SJSA1 (cell line): ENCODE measurements around the gene NCOA4. TPM values are rescaled to one million over a fixed set of nuclear protein-coding genes. Genes with fewer than 3 reads are reported as not detected.
A peak's percentile ranks its signal among the peaks of the same experiment; 100 is the strongest.
"Not testable (repeated sequence)": the region's sequence is repeated elsewhere in the genome, so short reads cannot be mapped to it uniquely, and the experiment has no call there.

Experiments
- DNase-seq, 2 experiments: peaks; one replicate each; pipeline ENCODE4 v3.0.0-alpha.2; 2015 to 2020; ENCODE audit warnings: low spot score in 2 of 2, low read depth in 1 of 2
- H3K27ac ChIP-seq: fragments of 250-450 bp; sonication (Bioruptor Pico); 2 replicates; pipeline ENCODE4 v1.5.1; 2020; ENCODE audit warnings: mild to moderate bottlenecking, moderate library complexity
- H3K27me3 ChIP-seq: fragments of 250-450 bp; sonication (Bioruptor Pico); replicated peaks from 2 replicates; pipeline ENCODE4 v1.5.1; 2020; ENCODE audit warnings: mild to moderate bottlenecking, moderate library complexity
- H3K36me3 ChIP-seq: fragments of 250-450 bp; sonication (Bioruptor Pico); 2 replicates; pipeline ENCODE4 v1.5.1; 2020; ENCODE audit warnings: mild to moderate bottlenecking
- H3K4me1 ChIP-seq: fragments of 250-450 bp; sonication (Bioruptor Pico); replicated peaks from 2 replicates; pipeline ENCODE4 v1.6.1; 2021; ENCODE audit warnings: mild to moderate bottlenecking
- H3K4me3 ChIP-seq: fragments of 250-450 bp; sonication (Bioruptor Pico); 2 replicates; pipeline ENCODE4 v1.5.1; 2020; ENCODE audit warnings: mild to moderate bottlenecking
- H3K9me3 ChIP-seq: fragments of 250-450 bp; sonication (Bioruptor Pico); replicated peaks from 2 replicates; pipeline ENCODE4 v1.5.1; 2020; ENCODE audit warnings: mild to moderate bottlenecking
- total RNA-seq: library from RNA; depleted of rRNA; stranded (reverse); fragments of >200 nt; shearing (Covaris generic); gene quantifications from 2 replicates; pipeline ENCODE4 v1.2.3, GENCODE V29; 2014

NCOA4 gene
- total RNA-seq, 1 experiment from 2014 or later: 245 TPM

- H3K27me3 ChIP-seq, H3K27ac ChIP-seq, H3K4me3 ChIP-seq, H3K9me3 ChIP-seq, DNase-seq: not testable (repeated sequence)
- Histone ChIP-seq H3K36me3 (peaks cover 92% of the 10 kb centered on the region), H3K4me1 (peaks cover 15% of the 10 kb centered on the region)
Observed at GRCh38 chr10:46002189-46002687, 28.2 kb downstream of the NCOA4 start.

- no peak for DNase-seq
- no peak overlapping the region for H3K27ac ChIP-seq
- no peaks in the 10 kb centered on the region for H3K27me3 ChIP-seq
- no peaks in the 10 kb centered on the region for H3K9me3 ChIP-seq
- no peak overlapping the region for H3K4me3 ChIP-seq
- H3K36me3 ChIP-seq: peaks cover 85% of the 10 kb centered on the region
- peaks cover 7% of the 10 kb centered on the region for H3K4me1 ChIP-seq
Observed at GRCh38 chr10:46001187-46001756, 29.2 kb downstream of the NCOA4 start.

GRCh38 chr10:46000538-46000937, 29.9 kb downstream of the NCOA4 start:
- H3K4me1 ChIP-seq: no peaks in the 10 kb centered on the region; the same call in none of the 2 replicates
- no peak for DNase-seq
- no peaks in the 10 kb centered on the region for H3K27me3 ChIP-seq
- H3K4me3 ChIP-seq: no peak overlapping the region
- H3K9me3 ChIP-seq: no peaks in the 10 kb centered on the region
- H3K27ac ChIP-seq: no peak overlapping the region
- peaks cover 78% of the 10 kb centered on the region for H3K36me3 ChIP-seq

- not testable (repeated sequence) for H3K27me3 ChIP-seq, H3K9me3 ChIP-seq, H3K27ac ChIP-seq, H3K4me1 ChIP-seq, DNase-seq, H3K4me3 ChIP-seq
- H3K36me3 ChIP-seq: peaks cover 72% of the 10 kb centered on the region
Observed at GRCh38 chr10:45999955-46000354, 30.5 kb downstream of the NCOA4 start.

GRCh38 chr10:45997994-45998763, 32.2 kb downstream of the NCOA4 start:
- no peaks in the 10 kb centered on the region for H3K9me3 ChIP-seq

GRCh38 chr10:45997557-45997956, 32.9 kb downstream of the NCOA4 start:
- no peak for DNase-seq
- Histone ChIP-seq H3K4me1 (no peaks in the 10 kb centered on the region), H3K9me3 (no peaks in the 10 kb centered on the region), H3K4me3 (no peak overlapping the region), H3K27me3 (no peaks in the 10 kb centered on the region), H3K27ac (no peak overlapping the region), H3K36me3 (peaks cover 49% of the 10 kb centered on the region)

More at GRCh38 chr10:45997994-45998763, 32.2 kb downstream of the NCOA4 start:
- Histone ChIP-seq H3K36me3 (peaks cover 54% of the 10 kb centered on the region), H3K27ac (no peak overlapping the region), H3K4me3 (no peak overlapping the region), H3K27me3 (no peaks in the 10 kb centered on the region), H3K4me1 (no peaks in the 10 kb centered on the region)
- no peak for DNase-seq

GRCh38 chr10:45985590-45985989, 44.8 kb downstream of the NCOA4 start:
- H3K4me3 ChIP-seq, H3K27ac ChIP-seq, H3K36me3 ChIP-seq, DNase-seq, H3K4me1 ChIP-seq, H3K27me3 ChIP-seq, H3K9me3 ChIP-seq: not testable (repeated sequence)

- H3K9me3 ChIP-seq, DNase-seq, H3K4me1 ChIP-seq, H3K36me3 ChIP-seq, H3K4me3 ChIP-seq, H3K27ac ChIP-seq, H3K27me3 ChIP-seq: not testable (repeated sequence)
Observed at GRCh38 chr10:45984473-45984872, 46.0 kb downstream of the NCOA4 start.

- H3K4me3 ChIP-seq, H3K4me1 ChIP-seq, H3K27me3 ChIP-seq, H3K27ac ChIP-seq, H3K9me3 ChIP-seq, H3K36me3 ChIP-seq: not testable (repeated sequence)
- DNase-seq: peak; percentile 26 to 51
Observed at GRCh38 chr10:45983538-45984186, 46.8 kb downstream of the NCOA4 start.

GRCh38 chr10:45981367-45981766, 49.1 kb downstream of the NCOA4 start:
- not testable (repeated sequence) for H3K27me3 ChIP-seq, DNase-seq, H3K27ac ChIP-seq, H3K9me3 ChIP-seq, H3K4me1 ChIP-seq, H3K4me3 ChIP-seq
- H3K36me3 ChIP-seq: peaks cover 11% of the 10 kb centered on the region

GRCh38 chr10:45978554-45978953, 51.9 kb downstream of the NCOA4 start:
- H3K4me1 ChIP-seq, H3K4me3 ChIP-seq, H3K36me3 ChIP-seq: not testable (repeated sequence)

GRCh38 chr10:45974041-45974440, 56.4 kb downstream of the NCOA4 start:
- not testable (repeated sequence) for H3K27ac ChIP-seq, H3K27me3 ChIP-seq, H3K4me1 ChIP-seq, H3K9me3 ChIP-seq, H3K36me3 ChIP-seq, H3K4me3 ChIP-seq, DNase-seq

More at GRCh38 chr10:45978554-45978953, 51.9 kb downstream of the NCOA4 start:
- H3K9me3 ChIP-seq, H3K27ac ChIP-seq, H3K27me3 ChIP-seq, DNase-seq: not testable (repeated sequence)

GRCh38 chr10:45972813-45973169, 57.6 kb downstream of the NCOA4 start:
- not testable (repeated sequence) for H3K36me3 ChIP-seq
- peak in 1 of 2 experiments; percentile 13 for DNase-seq

More at GRCh38 chr10:45972813-45973169, 57.6 kb downstream of the NCOA4 start:
- H3K4me1 ChIP-seq, H3K27me3 ChIP-seq, H3K9me3 ChIP-seq: not testable (repeated sequence)
- Histone ChIP-seq H3K4me3 (peak overlapping the region; percentile 53), H3K27ac (peak overlapping the region; percentile 49; the same call in 1 of the 2 replicates)
